Measurements from ENCODE around the gene SEC14L5. TPM values are rescaled to one million over a fixed set of nuclear protein-coding genes. Genes with fewer than 3 reads are reported as not detected.
A peak's percentile ranks its signal among the peaks of the same experiment; 100 is the strongest.

SEC14L5 gene
- total RNA-seq, 1 donor from 2014 or later, result 0.41 TPM

DNA sequence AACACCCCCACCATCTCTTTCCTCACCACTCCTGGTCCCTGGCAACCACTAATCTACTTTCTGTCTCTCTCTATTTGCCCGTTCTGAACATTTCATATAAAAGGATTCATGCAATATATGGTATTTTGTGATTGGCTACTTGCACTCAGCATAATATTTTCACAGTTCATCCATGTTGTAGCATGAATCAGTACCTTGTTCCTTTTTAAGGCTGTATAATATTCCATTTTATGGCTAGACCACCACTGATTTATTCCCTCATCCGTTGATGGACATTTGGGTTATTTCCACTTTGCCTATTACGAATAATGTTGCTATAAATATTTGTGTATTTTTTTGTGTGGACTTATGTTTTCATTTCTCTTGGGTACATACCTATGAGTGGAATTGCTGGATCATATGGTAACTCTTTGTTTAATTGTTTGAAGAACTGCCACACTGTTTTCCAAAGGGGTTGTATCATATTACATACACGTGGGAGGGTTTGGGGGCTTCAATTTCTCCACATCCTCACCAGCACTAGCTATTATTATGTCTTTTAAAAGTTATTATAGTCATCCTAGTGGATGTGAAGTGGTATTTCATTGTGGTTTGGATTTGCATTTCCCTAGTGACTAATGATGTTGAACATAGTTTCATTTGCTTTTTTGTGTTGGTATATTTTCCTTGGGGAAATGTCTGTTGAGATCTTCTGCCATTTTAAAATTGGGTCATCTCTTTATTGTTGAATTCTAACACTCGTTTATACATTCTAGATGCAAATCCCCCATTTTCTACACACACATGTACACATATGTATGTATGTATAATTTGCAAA, 26.3 kb downstream of the SEC14L5 start:
- peaks cover 32% of the 10 kb centered on the region for H3K27me3 ChIP-seq (ENCODE audit: low read depth)
- no peaks in the 10 kb centered on the region for H3K9me3 ChIP-seq
- no peaks in the 10 kb centered on the region for H3K4me1 ChIP-seq
- H3K36me3 ChIP-seq, result no peaks in the 10 kb centered on the region
- TF ChIP-seq, protein P1, sequence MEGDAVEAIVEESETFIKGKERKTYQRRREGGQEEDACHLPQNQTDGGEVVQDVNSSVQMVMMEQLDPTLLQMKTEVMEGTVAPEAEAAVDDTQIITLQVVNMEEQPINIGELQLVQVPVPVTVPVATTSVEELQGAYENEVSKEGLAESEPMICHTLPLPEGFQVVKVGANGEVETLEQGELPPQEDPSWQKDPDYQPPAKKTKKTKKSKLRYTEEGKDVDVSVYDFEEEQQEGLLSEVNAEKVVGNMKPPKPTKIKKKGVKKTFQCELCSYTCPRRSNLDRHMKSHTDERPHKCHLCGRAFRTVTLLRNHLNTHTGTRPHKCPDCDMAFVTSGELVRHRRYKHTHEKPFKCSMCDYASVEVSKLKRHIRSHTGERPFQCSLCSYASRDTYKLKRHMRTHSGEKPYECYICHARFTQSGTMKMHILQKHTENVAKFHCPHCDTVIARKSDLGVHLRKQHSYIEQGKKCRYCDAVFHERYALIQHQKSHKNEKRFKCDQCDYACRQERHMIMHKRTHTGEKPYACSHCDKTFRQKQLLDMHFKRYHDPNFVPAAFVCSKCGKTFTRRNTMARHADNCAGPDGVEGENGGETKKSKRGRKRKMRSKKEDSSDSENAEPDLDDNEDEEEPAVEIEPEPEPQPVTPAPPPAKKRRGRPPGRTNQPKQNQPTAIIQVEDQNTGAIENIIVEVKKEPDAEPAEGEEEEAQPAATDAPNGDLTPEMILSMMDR (IDR thresholded peaks at IDR 0.05), result no peak
- no peak overlapping the region for H3K27ac ChIP-seq
- ATAC-seq (no peak), DNase-seq (no peak)
- intact Hi-C loops (cut with DNase I), result no loop called here
- H3K4me3 ChIP-seq, result no peak overlapping the region

DNA sequence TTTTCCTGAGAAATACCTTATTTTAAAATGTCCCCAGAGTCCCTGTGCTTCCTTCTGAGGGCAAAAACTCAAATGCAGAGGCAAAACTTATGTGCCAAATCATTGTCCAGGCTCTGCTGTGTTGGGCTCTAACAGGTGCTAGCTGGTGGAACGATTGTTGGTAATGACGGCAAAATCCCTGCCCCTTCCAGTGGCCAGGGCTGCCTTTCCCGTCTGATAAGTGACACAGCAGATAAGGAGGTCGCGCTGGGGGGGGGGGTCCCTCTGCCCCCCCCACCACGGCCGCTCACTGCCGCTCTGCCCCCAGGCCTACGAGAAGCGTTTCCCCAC, 29.1 kb downstream of the SEC14L5 start:
- H3K4me1 ChIP-seq, result no peaks in the 10 kb centered on the region
- no peaks in the 10 kb centered on the region for H3K36me3 ChIP-seq
- DNase-seq (no peak), ATAC-seq (no peak)
- H3K9me3 ChIP-seq, result no peaks in the 10 kb centered on the region
- intact Hi-C loops (cut with DNase I), result no loop called here
- peaks cover 51% of the 10 kb centered on the region for H3K27me3 ChIP-seq (ENCODE audit: low read depth)
- H3K27ac ChIP-seq, result no peak overlapping the region
- TF ChIP-seq, protein P1 (IDR thresholded peaks at IDR 0.05), result no peak
- no peak overlapping the region for H3K4me3 ChIP-seq

DNA sequence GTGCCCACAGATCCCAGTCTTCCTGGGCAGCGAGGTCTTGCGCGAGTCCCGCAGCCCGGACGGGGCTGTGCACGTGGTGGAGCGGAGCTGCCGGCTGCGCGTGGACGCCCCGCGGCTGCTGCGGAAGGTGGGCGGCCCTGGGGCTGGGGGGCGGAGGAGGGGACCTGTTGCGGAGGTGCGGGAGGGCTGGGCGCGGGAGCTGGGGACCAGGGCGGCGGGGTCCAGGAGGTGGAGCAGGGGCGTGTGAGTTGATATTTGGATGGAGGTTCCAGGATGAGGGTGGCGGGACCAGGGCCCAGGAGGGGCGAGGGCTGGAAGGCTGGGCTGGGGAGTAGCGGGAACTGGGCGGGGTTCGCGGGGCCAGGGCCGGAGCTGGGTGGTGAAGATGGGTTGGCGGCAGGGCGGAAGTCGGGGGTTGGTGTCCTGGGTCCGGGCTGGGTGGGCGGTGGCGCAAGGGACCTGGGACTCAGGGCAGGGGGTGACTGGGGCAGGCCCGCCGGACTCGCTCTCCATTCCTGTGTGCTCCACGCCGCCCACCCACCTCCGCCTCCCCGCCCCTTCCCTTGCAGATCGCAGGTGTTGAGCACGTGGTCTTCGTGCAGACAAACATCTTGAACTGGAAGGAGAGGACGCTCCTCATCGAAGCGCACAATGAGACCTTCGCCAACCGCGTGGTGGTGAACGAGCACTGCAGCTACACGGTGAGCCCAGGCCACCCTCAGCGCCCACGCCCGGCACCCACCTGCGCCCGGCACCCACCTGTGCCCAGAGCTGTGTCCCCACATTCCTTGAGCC, 29.6 kb downstream of the SEC14L5 start:
- Histone ChIP-seq H3K4me1 (no peaks in the 10 kb centered on the region), H3K36me3 (no peaks in the 10 kb centered on the region), H3K27ac (no peak overlapping the region), H3K27me3 (ENCODE audit: low read depth) (peaks cover 54% of the 10 kb centered on the region), H3K9me3 (no peaks in the 10 kb centered on the region), H3K4me3 (no peak overlapping the region)
- DNase-seq (peak; percentile 38), ATAC-seq (peak in 1 of 2 donors; percentile 15)
- TF ChIP-seq, protein P1 (IDR thresholded peaks at IDR 0.05), result no peak
- intact Hi-C loops (cut with DNase I), result no loop called here

DNA sequence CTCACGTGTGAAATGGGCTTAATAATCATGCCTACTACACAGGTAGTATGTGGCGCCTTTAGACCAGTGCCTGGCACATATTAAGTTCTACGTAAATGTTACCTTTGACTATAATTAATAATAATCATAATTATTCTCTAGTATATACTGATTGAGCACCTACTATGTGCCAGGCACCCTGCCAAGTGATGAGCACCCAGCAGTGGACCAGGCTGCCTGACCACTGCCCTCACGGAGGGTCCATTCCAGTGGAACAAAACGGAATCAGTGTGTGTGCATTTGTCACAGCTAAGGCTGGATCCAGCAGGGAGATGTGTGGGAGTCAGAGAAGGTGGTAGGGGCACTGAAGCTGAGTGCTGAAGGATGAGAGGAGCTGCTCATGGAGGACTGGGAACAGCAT, 30.5 kb downstream of the SEC14L5 start:
- no peak for ATAC-seq
- intact Hi-C loops (cut with DNase I), result no loop called here
- Histone ChIP-seq H3K27ac (no peak overlapping the region), H3K4me1 (no peaks in the 10 kb centered on the region), H3K4me3 (no peak overlapping the region), H3K27me3 (ENCODE audit: low read depth) (peaks cover 58% of the 10 kb centered on the region), H3K9me3 (no peaks in the 10 kb centered on the region), H3K36me3 (no peaks in the 10 kb centered on the region)
- peak; percentile 3 for DNase-seq
- TF ChIP-seq, protein P1 (IDR thresholded peaks at IDR 0.05), result no peak

DNA sequence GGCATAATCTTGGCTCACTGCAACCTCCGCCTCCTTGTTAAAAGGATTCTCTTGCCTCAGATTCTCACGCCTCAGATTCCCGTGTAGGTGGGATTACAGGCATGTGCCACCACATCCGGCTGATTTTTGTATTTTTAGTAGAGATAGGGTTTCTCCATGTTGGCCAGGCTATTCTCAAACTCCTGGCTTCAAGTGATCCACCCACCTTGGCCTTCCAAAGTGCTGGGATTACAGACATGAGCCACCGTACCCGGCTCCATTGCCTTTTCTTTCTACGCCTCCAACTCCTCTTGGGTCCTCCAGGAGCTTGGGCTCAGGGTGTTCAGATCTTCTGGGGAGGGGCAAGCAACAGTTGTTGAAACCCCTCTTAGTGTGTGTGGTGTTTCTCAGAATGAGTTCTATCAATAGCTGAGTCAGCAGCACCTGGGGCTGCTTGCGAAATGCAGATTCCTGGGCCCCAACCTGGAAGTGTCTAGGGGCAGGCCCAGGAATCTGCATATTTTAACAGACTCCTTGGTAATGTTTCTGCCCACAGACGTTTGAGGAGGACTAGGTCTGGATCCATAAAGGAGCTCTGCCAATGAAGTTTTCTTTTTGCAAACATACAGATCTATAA, 31.4 kb downstream of the SEC14L5 start:
- Histone ChIP-seq H3K27ac (no peak overlapping the region), H3K9me3 (no peaks in the 10 kb centered on the region), H3K36me3 (no peaks in the 10 kb centered on the region), H3K4me1 (no peaks in the 10 kb centered on the region), H3K27me3 (ENCODE audit: low read depth) (peaks cover 58% of the 10 kb centered on the region), H3K4me3 (no peak overlapping the region)
- intact Hi-C loops (cut with DNase I), result no loop called here
- DNase-seq (peak; percentile 1), ATAC-seq (no peak)
- TF ChIP-seq, protein P1 (IDR thresholded peaks at IDR 0.05), result no peak
